GM23338 (cell line): ENCODE measurements around the gene PYURF. TPM values are rescaled to one million over a fixed set of nuclear protein-coding genes. Genes with fewer than 3 reads are reported as not detected.

Experiments used
- ATAC-seq: fragments of 200-7000 bp; cut with Tn5 transposase; 3 replicates; pipeline ENCODE4 v1.9.1; 2020
- DNase-seq: peaks from one replicate; pipeline ENCODE4 v3.0.0-alpha.2; 2015; ENCODE audit warnings: low spot score
- H2AFZ ChIP-seq: fragments of 200-600 bp; sonication (generic); 2 replicates; pipeline ENCODE4 v1.8.0; 2016; ENCODE audit warnings: antibody characterized with exemption, mild to moderate bottlenecking, moderate library complexity
- H3F3A ChIP-seq: fragments of 200-600 bp; sonication (generic); replicated peaks from 2 replicates; pipeline ENCODE4 v1.8.0; 2017; ENCODE audit warnings: antibody characterized with exemption, mixed run types, low read depth
- H3K27ac ChIP-seq: fragments of 200-600 bp; sonication (generic); 2 replicates; pipeline ENCODE4 v1.6.1; 2016; ENCODE audit warnings: low read depth
- H3K27me3 ChIP-seq: fragments of 200-600 bp; sonication (generic); 2 replicates; pipeline ENCODE4 v1.8.0; 2016; ENCODE audit warnings: mild to moderate bottlenecking, mixed run types, moderate library complexity; ENCODE audit not compliant: insufficient read depth
- H3K36me3 ChIP-seq: fragments of 200-600 bp; sonication (generic); 2 replicates; pipeline ENCODE4 v1.8.0; 2016; ENCODE audit warnings: mild to moderate bottlenecking; ENCODE audit not compliant: insufficient read depth
- H3K4me1 ChIP-seq: fragments of 200-600 bp; sonication (generic); 2 replicates; pipeline ENCODE4 v1.8.0; 2016; ENCODE audit warnings: mild to moderate bottlenecking, moderate library complexity; ENCODE audit not compliant: insufficient read depth
- H3K4me2 ChIP-seq: fragments of 200-600 bp; sonication (generic); 2 replicates; pipeline ENCODE4 v1.7.1; 2017; ENCODE audit warnings: mixed run types
- H3K4me3 ChIP-seq: fragments of 200-600 bp; sonication (generic); 2 replicates; pipeline ENCODE4 v1.6.1; 2016; ENCODE audit warnings: mixed run types
- H3K79me2 ChIP-seq: fragments of 200-600 bp; sonication (generic); replicated peaks from 2 replicates; pipeline ENCODE4 v1.8.0; 2017; ENCODE audit warnings: mild to moderate bottlenecking; ENCODE audit not compliant: insufficient read depth
- H3K9me2 ChIP-seq: fragments of 200-600 bp; sonication (generic); 2 replicates; pipeline ENCODE4 v1.8.0; 2017; ENCODE audit not compliant: insufficient read depth
- H4K20me1 ChIP-seq: fragments of 200-600 bp; sonication (generic); replicated peaks from 2 replicates; pipeline ENCODE4 v1.8.0; 2017; ENCODE audit warnings: mild to moderate bottlenecking; ENCODE audit not compliant: insufficient read depth
- H3K27ac Mint-ChIP-seq: 2 replicates; pipeline ENCODE4 v1.8.0; 2020; ENCODE audit warnings: inconsistent platforms, mild to moderate bottlenecking, moderate library complexity, mixed read lengths
- H3K27me3 Mint-ChIP-seq: 3 replicates; pipeline ENCODE4 v1.8.0; 2022; ENCODE audit warnings: low read depth, mild to moderate bottlenecking, moderate library complexity, mixed read lengths, inconsistent platforms; ENCODE audit not compliant: insufficient read depth, poor library complexity
- H3K36me3 Mint-ChIP-seq: 3 replicates; pipeline ENCODE4 v1.8.0; 2021; ENCODE audit warnings: low read depth, mild to moderate bottlenecking, inconsistent platforms, moderate library complexity, mixed read lengths
- H3K4me1 Mint-ChIP-seq: 3 replicates; pipeline ENCODE4 v1.8.0; 2020; ENCODE audit warnings: mild to moderate bottlenecking, inconsistent platforms, mixed read lengths
- H3K4me3 Mint-ChIP-seq: 3 replicates; pipeline ENCODE4 v1.8.0; 2021; ENCODE audit warnings: moderate library complexity, mild to moderate bottlenecking, inconsistent platforms, mixed read lengths
- H3K9me3 Mint-ChIP-seq: 3 replicates; pipeline ENCODE4 v1.8.0; 2020; ENCODE audit warnings: moderate library complexity, mild to moderate bottlenecking, inconsistent platforms, mixed read lengths
- CREB1 ChIP-seq: fragments of 250-450 bp; sonication (Bioruptor Pico); IDR thresholded peaks from 2 replicates; pipeline ENCODE4 v1.5.0; 2020; ENCODE audit warnings: low read depth, mild to moderate bottlenecking, moderate library complexity
- CTCF ChIP-seq, 2 experiments: fragments of 200-600 bp in 1 of 2; sonication (generic) in 1 of 2; conservative IDR thresholded peaks; 2 replicates each; pipeline versions ENCODE4 v1.5.1 to v1.6.1; 2016 to 2017; ENCODE audit warnings: antibody characterized with exemption in 2 of 2, low read depth in 2 of 2, mild to moderate bottlenecking in 2 of 2, moderate library complexity in 1 of 2
- ETS1 ChIP-seq: IDR thresholded peaks from 2 replicates; pipeline ENCODE4 v1.6.1; 2016; ENCODE audit warnings: antibody characterized with exemption
- EZH2 ChIP-seq: fragments of 200-600 bp; sonication (generic); IDR thresholded peaks from one replicate; pipeline ENCODE4 v1.8.0; 2017; ENCODE audit warnings: antibody characterized with exemption, mild to moderate bottlenecking, low read depth; ENCODE audit not compliant: unreplicated experiment
- EZH2phosphoT487 ChIP-seq: fragments of 200-600 bp; sonication (generic); IDR thresholded peaks from one replicate; pipeline ENCODE4 v1.8.1; 2018; ENCODE audit warnings: antibody characterized with exemption; ENCODE audit not compliant: unreplicated experiment
- JUNB ChIP-seq: IDR thresholded peaks from one replicate; pipeline ENCODE4 v1.6.1; 2016; ENCODE audit warnings: antibody characterized with exemption; ENCODE audit not compliant: unreplicated experiment
- NANOG ChIP-seq: IDR thresholded peaks from 2 replicates; pipeline ENCODE4 v1.6.1; 2016; ENCODE audit warnings: antibody characterized with exemption, borderline replicate concordance
- POLR2AphosphoS5 ChIP-seq: IDR thresholded peaks from 2 replicates; pipeline ENCODE4 v1.6.1; 2016; ENCODE audit warnings: antibody characterized with exemption, low read depth
- REST ChIP-seq: IDR thresholded peaks from one replicate; pipeline ENCODE4 v1.6.1; 2018; ENCODE audit warnings: antibody characterized with exemption; ENCODE audit not compliant: unreplicated experiment
- ZNF114 ChIP-seq: fragments of 250-450 bp; sonication (Bioruptor Pico); IDR thresholded peaks from 2 replicates; pipeline ENCODE4 v1.5.0; 2020; ENCODE audit warnings: mild to moderate bottlenecking, moderate library complexity
- ZNF462 ChIP-seq: fragments of 250-450 bp; sonication (Bioruptor Pico); IDR thresholded peaks from 2 replicates; pipeline ENCODE4 v1.5.0; 2020; ENCODE audit warnings: mild to moderate bottlenecking, moderate library complexity
- polyA plus RNA-seq: library from polyadenylated mRNA; unstranded; fragments of >200 nt; fragmentation: Nextera tagmentation; extraction: Ambion mirVana; gene quantifications from 2 replicates; pipeline ENCODE4 v1.2.1, GENCODE V29; 2016
- total RNA-seq: library from RNA; depleted of rRNA; stranded (reverse); fragments of >200 nt; shearing (Covaris generic); gene quantifications from 2 replicates; pipeline ENCODE4 v1.2.3, GENCODE V29; 2014

PYURF gene
- total and polyA plus RNA-seq, 2 experiments from 2014 or later, result 65.3 to 116 TPM

- no peak overlapping the region for H3K4me3 Mint-ChIP-seq
- Histone ChIP-seq H3K9me2 (no peaks in the 10 kb centered on the region), H3K4me1 (no peaks in the 10 kb centered on the region), H3K4me3 (no peak overlapping the region), H2AFZ (no peak overlapping the region), H3K79me2 (no peaks in the 10 kb centered on the region), H3K27ac (no peak overlapping the region), H3K27me3 (no peaks in the 10 kb centered on the region), H4K20me1 (no peaks in the 10 kb centered on the region), H3K4me2 (no peak overlapping the region), H3F3A (no peaks in the 10 kb centered on the region), H3K36me3 (peaks cover 5% of the 10 kb centered on the region; the same call in 1 of the 2 replicates)
- H3K27ac Mint-ChIP-seq, result no peak overlapping the region
- H3K27me3 Mint-ChIP-seq, result peaks cover 3% of the 10 kb centered on the region
- peaks cover 6% of the 10 kb centered on the region; the same call in 1 of the 3 replicates for H3K4me1 Mint-ChIP-seq
- TF ChIP-seq CREB1 (no peak), EZH2phosphoT487 (no peak), JUNB (no peak), EZH2 (no peak), POLR2AphosphoS5 (no peak), ZNF462 (CRISPR knock-in tag) (no peak), CTCF (conservative IDR thresholded peaks at IDR 0.05; ENCODE audit: low read depth in 2 of 2) (no peak), ZNF114 (no peak), NANOG (no peak), ETS1 (no peak), REST (no peak)
- no peak for ATAC-seq
- DNase-seq, result peak; percentile 25
- no peaks in the 10 kb centered on the region for H3K9me3 Mint-ChIP-seq
- H3K36me3 Mint-ChIP-seq, result peaks cover 4% of the 10 kb centered on the region; the same call in 1 of the 3 replicates
These were observed 46.2 kb downstream of the PYURF start for GRCh38 chr4:88477229-88477860.
